Activated CD4-positive, alpha-beta T cell treated with anti-CD3 and anti-CD28 coated beads for 36 hours (primary cell): Measurements from ENCODE around the gene LILRB3. TPM values are rescaled to one million over a fixed set of nuclear protein-coding genes. Genes with fewer than 3 reads are reported as not detected.
A peak's percentile ranks its signal among the peaks of the same experiment; 100 is the strongest.
"Not testable (repeated sequence)": the region's sequence is repeated elsewhere in the genome, so short reads cannot be mapped to it uniquely, and the experiment has no call there.

Source experiments
- ATAC-seq: fragments of 200-7000 bp; cut with Tn5 transposase; one replicate; pipeline ENCODE4 v1.10.0; 2021; ENCODE audit warnings: mild to moderate bottlenecking, moderate library complexity
- CTCF ChIA-PET: fragments of 350-600 bp; sonication (Branson Sonifier 250); formaldehyde crosslinking; loops from one replicate; lab custom pipeline; 2021; ENCODE audit warnings: antibody characterized with exemption; lab: Charles Lee
- POLR2A ChIA-PET: fragments of 350-600 bp; sonication (Branson Sonifier 250); formaldehyde crosslinking; loops from one replicate; lab custom pipeline; 2021; ENCODE audit warnings: antibody characterized with exemption, inconsistent platforms; lab: Charles Lee
- DNase-seq: peaks from one replicate; pipeline ENCODE4 v3.0.0-alpha.2; 2020
- H3K27ac Mint-ChIP-seq: one replicate; pipeline ENCODE4 v1.8.0; 2021; ENCODE audit warnings: mixed read lengths
- H3K27me3 Mint-ChIP-seq: one replicate; pipeline ENCODE4 v1.8.0; 2021; ENCODE audit warnings: mixed read lengths
- H3K36me3 Mint-ChIP-seq: one replicate; pipeline ENCODE4 v1.8.0; 2021; ENCODE audit warnings: low read depth, mixed read lengths
- H3K4me1 Mint-ChIP-seq: one replicate; pipeline ENCODE4 v1.8.0; 2021; ENCODE audit warnings: mixed read lengths
- H3K4me3 Mint-ChIP-seq: one replicate; pipeline ENCODE4 v1.8.0; 2021; ENCODE audit warnings: mild to moderate bottlenecking, moderate library complexity, mixed read lengths
- H3K9me3 Mint-ChIP-seq: one replicate; pipeline ENCODE4 v1.8.0; 2021; ENCODE audit warnings: low read depth, mixed read lengths
- intact Hi-C, 2 experiments: fragments of 100-400 bp; cut with DNase I in 1 of 2; cut with micrococcal nuclease in 1 of 2; formaldehyde crosslinking; loops; one replicate each; pipeline versions ENCODE4 v1.14.2 to v1.15.1; 2022 to 2024; cut with DNase I, micrococcal nuclease
- total RNA-seq, 2 experiments: library from RNA; stranded (reverse); gene quantifications; one replicate each; pipeline ENCODE4 v1.2.3, GENCODE V29; 2021

Gene LILRB3
- total RNA-seq, 2 experiments from 2014 or later, result not detected

DNA sequence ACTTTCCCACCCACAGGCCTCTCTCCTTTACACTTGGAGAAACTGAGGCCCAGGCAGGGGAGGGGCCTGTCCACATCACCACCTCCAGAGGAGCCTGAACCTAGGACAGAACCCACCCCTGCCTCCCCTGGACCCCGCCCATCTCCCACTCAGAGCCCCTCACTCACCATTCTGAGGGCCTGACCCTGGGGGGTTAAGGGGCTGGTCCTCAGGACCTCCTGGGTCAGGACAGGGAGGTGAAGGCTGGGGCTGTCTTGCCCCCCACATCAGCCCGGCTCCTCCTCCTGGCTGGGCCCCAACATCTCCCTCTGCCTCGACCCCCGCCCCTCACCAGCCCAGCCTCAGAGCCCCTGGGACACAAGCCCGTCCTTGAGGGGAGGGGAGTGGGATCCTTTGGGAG, 3.1 kb downstream of the LILRB3 start:
- CTCF ChIA-PET, ATAC-seq, H3K9me3 Mint-ChIP-seq: not testable (repeated sequence)

DNA sequence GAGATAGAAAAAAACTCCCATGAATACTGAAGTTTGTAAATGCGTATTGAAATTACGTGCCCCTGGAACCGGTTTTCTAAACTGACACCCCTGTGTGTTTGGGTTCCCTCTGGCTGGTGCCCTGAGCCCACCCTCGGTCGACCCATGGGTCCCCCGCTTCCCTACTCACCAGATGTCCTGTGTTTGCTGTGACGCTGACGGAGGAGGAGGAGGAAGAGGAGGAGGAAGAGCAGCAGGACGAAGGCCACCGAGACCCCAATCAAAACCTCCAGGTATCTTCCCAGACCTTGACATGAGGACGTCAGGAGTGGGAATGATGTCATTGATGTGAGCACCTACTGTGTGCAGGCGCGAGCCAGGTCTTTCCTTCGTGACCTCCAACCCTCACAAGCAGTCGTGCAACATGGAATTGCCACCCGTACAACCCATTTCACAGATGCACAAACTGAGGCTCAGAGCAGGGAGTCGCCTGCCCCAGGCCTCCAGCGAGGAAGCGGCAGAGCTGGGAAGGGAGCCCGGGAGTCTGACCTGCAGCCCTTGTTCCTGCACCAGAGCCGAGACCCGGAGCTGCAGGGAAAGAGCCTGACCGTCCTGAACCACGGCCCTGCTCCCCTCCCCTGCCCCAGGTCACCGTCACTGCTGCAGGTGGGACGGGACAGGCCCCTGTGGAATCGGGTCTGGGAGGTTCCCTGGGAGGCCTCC, 3.7 kb downstream of the LILRB3 start:
- DNase-seq (no peak), ATAC-seq (no peak)
- ChIA-PET POLR2A (no interaction called here), CTCF (no interaction called here)
- no peak overlapping the region for H3K27ac Mint-ChIP-seq
- peaks cover 8% of the 10 kb centered on the region for H3K27me3 Mint-ChIP-seq
- H3K36me3 Mint-ChIP-seq, result no peaks in the 10 kb centered on the region
- intact Hi-C loops, result no loop called here
- H3K4me1 Mint-ChIP-seq, result no peaks in the 10 kb centered on the region
- no peak overlapping the region for H3K4me3 Mint-ChIP-seq
- H3K9me3 Mint-ChIP-seq, result no peaks in the 10 kb centered on the region

More for the DNA sequence above, 3.1 kb downstream of the LILRB3 start:
- DNase-seq, H3K4me1 Mint-ChIP-seq, H3K36me3 Mint-ChIP-seq, intact Hi-C loops, H3K27ac Mint-ChIP-seq, H3K27me3 Mint-ChIP-seq, H3K4me3 Mint-ChIP-seq, POLR2A ChIA-PET: not testable (repeated sequence)

GRCh38 chr19:54218259-54218658, 4.5 kb downstream of the LILRB3 start:
- Mint-ChIP-seq H3K4me1 (no peaks in the 10 kb centered on the region), H3K36me3 (no peaks in the 10 kb centered on the region), H3K27me3 (peaks cover 4% of the 10 kb centered on the region), H3K9me3 (no peaks in the 10 kb centered on the region), H3K4me3 (no peak overlapping the region), H3K27ac (no peak overlapping the region)
- ChIA-PET POLR2A (no interaction called here), CTCF (no interaction called here)
- no peak for ATAC-seq
- intact Hi-C loops, result no loop called here
- no peak for DNase-seq

- POLR2A ChIA-PET, DNase-seq, H3K4me1 Mint-ChIP-seq, H3K27me3 Mint-ChIP-seq, H3K36me3 Mint-ChIP-seq, ATAC-seq, H3K27ac Mint-ChIP-seq, H3K4me3 Mint-ChIP-seq, intact Hi-C loops, H3K9me3 Mint-ChIP-seq, CTCF ChIA-PET: not testable (repeated sequence)
Measured at GRCh38 chr19:54217517-54218247, 5.1 kb downstream of the LILRB3 start.

DNA sequence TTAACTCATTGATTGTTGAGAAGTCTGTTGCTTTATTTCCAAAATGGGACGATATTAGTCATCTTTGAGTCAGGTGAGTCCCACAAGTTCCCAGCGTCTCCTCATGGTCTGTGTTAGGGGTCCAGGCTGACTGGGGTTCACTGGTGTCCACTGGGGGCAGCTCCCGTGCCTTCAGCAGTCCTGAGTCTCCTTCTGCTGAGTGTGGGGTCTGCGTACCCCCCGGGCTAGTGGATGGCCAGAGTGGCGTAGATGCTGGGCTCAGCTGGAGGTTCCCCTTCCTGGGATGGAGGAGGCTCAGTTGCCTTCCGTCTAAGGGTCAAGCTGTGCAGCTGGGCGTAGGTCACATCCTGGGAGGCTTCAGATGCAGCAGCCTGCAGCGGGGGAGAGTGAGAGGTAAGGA, 5.9 kb downstream of the LILRB3 start:
- ATAC-seq, result no peak
- Mint-ChIP-seq H3K9me3 (no peaks in the 10 kb centered on the region), H3K4me3 (no peak overlapping the region), H3K36me3 (no peaks in the 10 kb centered on the region), H3K4me1 (no peaks in the 10 kb centered on the region), H3K27me3 (peaks cover 2% of the 10 kb centered on the region), H3K27ac (no peak overlapping the region)
- ChIA-PET POLR2A (no interaction called here), CTCF (interaction anchor here (0.7 kb wide), 1 partner anchor 50 kb away, joined by 3 read pairs; no protein-coding TSS in a partner anchor)
- DNase-seq, result no peak
- intact Hi-C loops, result no loop called here

GRCh38 chr19:54214734-54215133, 8.1 kb downstream of the LILRB3 start:
- ATAC-seq, result not testable (repeated sequence)
- peaks cover 17% of the 10 kb centered on the region for H3K4me1 Mint-ChIP-seq

DNA sequence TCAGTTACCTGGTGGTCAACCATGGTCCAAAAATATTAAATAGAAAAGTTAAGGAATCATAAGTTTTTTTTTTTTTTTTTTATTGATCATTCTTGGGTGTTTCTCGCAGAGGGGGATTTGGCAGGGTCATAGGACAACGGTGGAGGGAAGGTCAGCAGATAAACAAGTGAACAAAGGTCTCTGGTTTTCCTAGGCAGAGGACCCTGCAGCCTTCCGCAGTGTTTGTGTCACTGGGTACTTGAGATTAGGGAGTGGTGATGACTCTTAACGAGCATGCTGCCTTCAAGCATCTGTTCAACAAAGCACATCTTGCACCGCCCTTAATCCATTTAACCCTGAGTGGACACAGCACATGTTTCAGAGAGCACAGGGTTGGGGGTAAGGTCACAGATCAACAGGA, 8.6 kb downstream of the LILRB3 start:
- intact Hi-C loops, result loop anchor here in 1 of 2 experiments (5.0 kb wide), 1 partner anchor 33 kb away; no protein-coding TSS in a partner anchor
- POLR2A ChIA-PET, H3K4me3 Mint-ChIP-seq, CTCF ChIA-PET, H3K9me3 Mint-ChIP-seq, H3K27ac Mint-ChIP-seq, H3K27me3 Mint-ChIP-seq, DNase-seq, H3K36me3 Mint-ChIP-seq, ATAC-seq: not testable (repeated sequence)
- H3K4me1 Mint-ChIP-seq, result peaks cover 22% of the 10 kb centered on the region

More at GRCh38 chr19:54214734-54215133, 8.1 kb downstream of the LILRB3 start:
- H3K27ac Mint-ChIP-seq, H3K36me3 Mint-ChIP-seq, CTCF ChIA-PET, POLR2A ChIA-PET, H3K27me3 Mint-ChIP-seq, DNase-seq, H3K4me3 Mint-ChIP-seq, H3K9me3 Mint-ChIP-seq: not testable (repeated sequence)
- intact Hi-C loops, result loop anchor here in 1 of 2 experiments (5.0 kb wide), 1 partner anchor 33 kb away; no protein-coding TSS in a partner anchor

- no peak for DNase-seq
- H3K4me3 Mint-ChIP-seq, result no peak overlapping the region
- peaks cover 52% of the 10 kb centered on the region for H3K4me1 Mint-ChIP-seq
- H3K36me3 Mint-ChIP-seq, result peaks cover 33% of the 10 kb centered on the region
- H3K27ac Mint-ChIP-seq, result peak overlapping the region; percentile 22
- CTCF ChIA-PET, result interaction anchor here (0.6 to 2.5 kb wide), 6 partner anchors 22 to 237 kb away, joined by 3 to 14 read pairs (median 3); partner anchors contain the start of gene MBOAT7
- no peaks in the 10 kb centered on the region for H3K27me3 Mint-ChIP-seq
- intact Hi-C loops, result loop anchor here in 1 of 2 experiments (5.0 kb wide), 1 partner anchor 36 kb away; no protein-coding TSS in a partner anchor
- POLR2A ChIA-PET, result interaction anchor here (0.6 to 1.6 kb wide), 5 partner anchors 9 to 811 kb away, joined by 3 to 13 read pairs (median 3); partner anchors contain the start of genes CNOT3, MBOAT7 and RPS9
- ATAC-seq, result no peak
- no peaks in the 10 kb centered on the region for H3K9me3 Mint-ChIP-seq
Measured at GRCh38 chr19:54211235-54211634, 11.6 kb downstream of the LILRB3 start.

DNA sequence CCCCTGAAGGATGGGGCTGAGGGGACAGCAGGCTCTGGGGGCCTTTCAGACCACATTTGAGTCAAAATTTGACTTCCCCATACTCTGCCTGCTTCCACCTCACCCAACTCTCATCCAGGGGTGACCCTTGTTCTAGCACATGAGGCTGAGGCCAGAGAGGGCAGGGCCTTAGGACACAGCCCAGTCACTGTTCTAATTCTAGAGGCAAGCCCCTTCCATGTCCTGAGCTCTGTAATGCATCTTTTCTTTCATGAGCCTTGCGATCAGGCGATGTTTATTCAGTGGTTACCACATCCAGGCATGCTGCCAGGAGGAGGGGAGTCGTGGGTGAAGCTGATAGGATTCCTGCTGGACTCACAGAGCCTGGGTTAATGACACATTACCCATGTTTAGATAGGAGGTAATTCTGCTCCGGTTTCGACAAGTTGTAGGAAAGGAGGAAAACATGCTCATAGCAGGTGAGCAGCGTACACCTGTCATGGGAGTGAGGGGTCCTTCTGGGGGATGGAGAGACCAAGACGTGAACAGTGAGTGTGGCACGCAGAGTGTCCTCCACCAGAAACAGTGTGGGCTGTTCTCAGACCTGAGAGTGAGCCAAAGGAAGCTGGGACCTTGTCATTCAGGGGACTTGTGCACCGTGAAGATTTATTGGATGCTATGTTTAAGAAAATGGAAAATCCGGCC, 12.9 kb downstream of the LILRB3 start:
- ChIA-PET CTCF (interaction anchor here (1.1 to 2.5 kb wide), 3 partner anchors 15 to 56 kb away, joined by 4 to 14 read pairs (median 7); partner anchors contain the start of gene MBOAT7), POLR2A (interaction anchor here (1.2 to 5.3 kb wide), 4 partner anchors 9 to 73 kb away, joined by 3 to 32 read pairs (median 10); partner anchors contain the start of genes CNOT3, MBOAT7, RPS9 and TSEN34)
- peaks cover 64% of the 10 kb centered on the region for H3K4me1 Mint-ChIP-seq
- ATAC-seq (no peak), DNase-seq (peak; percentile 48)
- intact Hi-C loops, result loop anchor here (1.0 to 5.0 kb wide), 5 partner anchors 9 to 48 kb away; partner anchors contain the start of genes RPS9 (in 1 of the 2) and TSEN34 (in 1 of the 2)
- no peaks in the 10 kb centered on the region for H3K27me3 Mint-ChIP-seq
- no peaks in the 10 kb centered on the region for H3K9me3 Mint-ChIP-seq
- H3K27ac Mint-ChIP-seq, result peak overlapping the region; percentile 59
- peak overlapping the region; percentile 4 for H3K4me3 Mint-ChIP-seq
- peaks cover 44% of the 10 kb centered on the region for H3K36me3 Mint-ChIP-seq

- intact Hi-C loops, result loop anchor here in 1 of 2 experiments (2.0 kb wide), 1 partner anchor 18 kb away; the partner anchor contains the start of gene TSEN34
- Mint-ChIP-seq H3K4me3 (no peak overlapping the region), H3K9me3 (no peaks in the 10 kb centered on the region), H3K27me3 (no peaks in the 10 kb centered on the region), H3K27ac (peak overlapping the region; percentile 65), H3K4me1 (peaks cover 72% of the 10 kb centered on the region), H3K36me3 (peaks cover 51% of the 10 kb centered on the region)
- ChIA-PET POLR2A (interaction anchor here (1.5 to 5.3 kb wide), 3 partner anchors 10 to 72 kb away, joined by 3 to 32 read pairs (median 8); partner anchors contain the start of genes CNOT3, MBOAT7 and TSEN34), CTCF (interaction anchor here (2.5 kb wide), 1 partner anchor 20 kb away, joined by 14 read pairs; the partner anchor contains the start of gene MBOAT7)
- peak; percentile 27 for DNase-seq
- no peak for ATAC-seq
Measured at GRCh38 chr19:54209058-54209810, 13.6 kb downstream of the LILRB3 start.
